Adrenal gland (tissue), 5 donors: ENCODE data around the gene ZP4.

Experiments
- CTCF ChIP-seq, 6 experiments: fragments of 450-650 bp in 4 of 6; fragments of 200-600 bp in 2 of 6; sonication (generic) in 1 of 6; IDR thresholded peaks; 1 replicate in 5 of 6; 2 replicates in 1 of 6; pipeline versions ENCODE4 v1.5.1 to v1.8.0; 2016 to 2021; ENCODE audit warnings: antibody characterized with exemption in 6 of 6, mild to moderate bottlenecking in 2 of 6, moderate library complexity in 1 of 6
- POLR2A ChIP-seq, 2 donors: fragments of 450-650 bp; IDR thresholded peaks; one replicate each; pipeline ENCODE4 v1.6.1; 2017; ENCODE audit warnings: antibody characterized with exemption in 2 of 2, mild to moderate bottlenecking in 2 of 2, moderate library complexity in 1 of 2
- donor health status: DM: no; HTN: no; CAD: no.

- TF ChIP-seq CTCF (IDR thresholded peaks at IDR 0.05) = no peak
- no peak for TF ChIP-seq POLR2A (IDR thresholded peaks at IDR 0.05)
These were observed 28.8 kb downstream of the ZP4 start for GRCh38 chr1:237861944-237862343.
